ENCODE results near the gene TOPAZ1. TPM values are rescaled to one million over a fixed set of nuclear protein-coding genes. Genes with fewer than 3 reads are reported as not detected.
A peak's percentile ranks its signal among the peaks of the same experiment; 100 is the strongest.

Gene TOPAZ1
- total RNA-seq, 1 donor from 2014 or later, result not detected

GRCh38 chr3:44326019-44326418, 84.3 kb downstream of the TOPAZ1 start:
- Mint-ChIP-seq H3K4me1 (ENCODE audit: unreplicated experiment) (no peaks in the 10 kb centered on the region), H3K4me3 (no peak overlapping the region), H3K27ac (no peak overlapping the region), H3K27me3 (peaks cover 8% of the 10 kb centered on the region), H3K9me3 (no peaks in the 10 kb centered on the region), H3K36me3 (no peaks in the 10 kb centered on the region)
- DNase-seq (ENCODE audit: extremely low spot score, unreplicated experiment), result no peak
- TF ChIP-seq, protein P1, sequence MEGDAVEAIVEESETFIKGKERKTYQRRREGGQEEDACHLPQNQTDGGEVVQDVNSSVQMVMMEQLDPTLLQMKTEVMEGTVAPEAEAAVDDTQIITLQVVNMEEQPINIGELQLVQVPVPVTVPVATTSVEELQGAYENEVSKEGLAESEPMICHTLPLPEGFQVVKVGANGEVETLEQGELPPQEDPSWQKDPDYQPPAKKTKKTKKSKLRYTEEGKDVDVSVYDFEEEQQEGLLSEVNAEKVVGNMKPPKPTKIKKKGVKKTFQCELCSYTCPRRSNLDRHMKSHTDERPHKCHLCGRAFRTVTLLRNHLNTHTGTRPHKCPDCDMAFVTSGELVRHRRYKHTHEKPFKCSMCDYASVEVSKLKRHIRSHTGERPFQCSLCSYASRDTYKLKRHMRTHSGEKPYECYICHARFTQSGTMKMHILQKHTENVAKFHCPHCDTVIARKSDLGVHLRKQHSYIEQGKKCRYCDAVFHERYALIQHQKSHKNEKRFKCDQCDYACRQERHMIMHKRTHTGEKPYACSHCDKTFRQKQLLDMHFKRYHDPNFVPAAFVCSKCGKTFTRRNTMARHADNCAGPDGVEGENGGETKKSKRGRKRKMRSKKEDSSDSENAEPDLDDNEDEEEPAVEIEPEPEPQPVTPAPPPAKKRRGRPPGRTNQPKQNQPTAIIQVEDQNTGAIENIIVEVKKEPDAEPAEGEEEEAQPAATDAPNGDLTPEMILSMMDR (conservative IDR thresholded peaks at IDR 0.05), result no peak

DNA sequence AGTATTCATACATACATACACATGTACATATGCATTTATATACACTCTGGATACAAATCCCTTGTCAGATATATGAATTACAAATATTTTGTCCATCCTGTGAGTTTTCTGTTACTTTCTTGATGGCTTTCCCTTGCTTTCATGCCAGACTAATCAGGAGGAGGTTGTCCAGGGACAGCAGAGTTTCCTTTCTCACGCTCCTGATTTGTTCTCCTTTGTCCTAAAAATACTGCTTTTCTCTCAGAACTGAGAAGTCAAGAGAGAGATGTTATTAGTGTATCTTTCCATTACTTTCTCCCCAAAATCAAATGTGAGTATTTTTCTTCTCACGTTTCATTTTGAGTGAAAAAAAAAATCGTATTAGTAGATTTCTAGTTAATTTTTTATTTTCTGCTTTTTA, 84.8 kb downstream of the TOPAZ1 start:
- H3K27ac Mint-ChIP-seq, result no peak overlapping the region
- H3K27me3 Mint-ChIP-seq, result peaks cover 8% of the 10 kb centered on the region
- no peak overlapping the region for H3K4me3 Mint-ChIP-seq
- no peak for DNase-seq (ENCODE audit: extremely low spot score, unreplicated experiment)
- no peaks in the 10 kb centered on the region for H3K4me1 Mint-ChIP-seq (ENCODE audit: unreplicated experiment)
- no peaks in the 10 kb centered on the region for H3K36me3 Mint-ChIP-seq
- H3K9me3 Mint-ChIP-seq, result no peaks in the 10 kb centered on the region
- TF ChIP-seq, protein P1 (conservative IDR thresholded peaks at IDR 0.05), result no peak

DNA sequence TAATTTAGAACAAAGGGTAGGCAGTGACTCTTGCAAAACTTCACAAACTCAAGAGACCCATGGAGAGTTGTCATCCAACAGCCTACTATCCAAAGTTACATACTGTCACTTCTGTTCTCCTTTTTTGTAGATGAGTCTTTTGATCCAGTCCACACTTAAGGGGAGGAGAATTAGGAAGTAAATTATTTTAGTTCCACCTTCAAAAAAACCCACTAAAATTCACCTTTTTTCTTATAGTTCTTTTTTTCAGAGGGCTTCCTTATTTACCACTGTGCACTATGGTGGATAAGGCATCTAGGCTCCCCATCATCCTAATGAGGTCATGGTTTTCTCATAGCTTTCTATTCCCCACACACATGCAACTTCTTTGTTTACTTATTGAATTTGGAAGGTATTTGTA, 88.3 kb downstream of the TOPAZ1 start:
- H3K27ac Mint-ChIP-seq, result no peak overlapping the region
- TF ChIP-seq, protein P1 (conservative IDR thresholded peaks at IDR 0.05), result no peak
- H3K36me3 Mint-ChIP-seq, result no peaks in the 10 kb centered on the region
- peaks cover 8% of the 10 kb centered on the region for H3K27me3 Mint-ChIP-seq
- DNase-seq (ENCODE audit: extremely low spot score, unreplicated experiment), result no peak
- no peaks in the 10 kb centered on the region for H3K4me1 Mint-ChIP-seq (ENCODE audit: unreplicated experiment)
- no peaks in the 10 kb centered on the region for H3K9me3 Mint-ChIP-seq
- H3K4me3 Mint-ChIP-seq, result no peak overlapping the region

DNA sequence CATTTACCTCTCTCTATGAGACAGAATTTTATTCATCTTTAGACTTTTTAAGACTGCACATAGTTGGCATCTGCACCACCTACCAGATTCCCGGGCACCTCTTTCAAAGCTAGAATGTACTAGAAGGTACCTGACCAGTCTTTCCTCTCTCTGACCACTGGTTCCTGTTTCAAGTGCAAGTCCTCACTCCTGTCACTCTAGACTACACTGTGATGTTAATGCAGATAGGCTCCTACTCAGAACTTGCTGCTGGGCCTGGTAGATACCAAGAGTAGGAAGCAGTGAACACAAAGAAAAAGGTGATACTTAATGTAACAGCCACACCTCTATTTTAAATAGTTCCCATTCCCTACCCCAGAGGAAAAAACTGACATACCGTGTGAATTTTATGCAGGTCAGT, 88.8 kb downstream of the TOPAZ1 start:
- H3K27ac Mint-ChIP-seq, result no peak overlapping the region
- no peak for DNase-seq (ENCODE audit: extremely low spot score, unreplicated experiment)
- H3K4me3 Mint-ChIP-seq, result no peak overlapping the region
- TF ChIP-seq, protein P1 (conservative IDR thresholded peaks at IDR 0.05), result no peak
- H3K36me3 Mint-ChIP-seq, result no peaks in the 10 kb centered on the region
- peaks cover 8% of the 10 kb centered on the region for H3K27me3 Mint-ChIP-seq
- H3K9me3 Mint-ChIP-seq, result no peaks in the 10 kb centered on the region
- no peaks in the 10 kb centered on the region for H3K4me1 Mint-ChIP-seq (ENCODE audit: unreplicated experiment)

DNA sequence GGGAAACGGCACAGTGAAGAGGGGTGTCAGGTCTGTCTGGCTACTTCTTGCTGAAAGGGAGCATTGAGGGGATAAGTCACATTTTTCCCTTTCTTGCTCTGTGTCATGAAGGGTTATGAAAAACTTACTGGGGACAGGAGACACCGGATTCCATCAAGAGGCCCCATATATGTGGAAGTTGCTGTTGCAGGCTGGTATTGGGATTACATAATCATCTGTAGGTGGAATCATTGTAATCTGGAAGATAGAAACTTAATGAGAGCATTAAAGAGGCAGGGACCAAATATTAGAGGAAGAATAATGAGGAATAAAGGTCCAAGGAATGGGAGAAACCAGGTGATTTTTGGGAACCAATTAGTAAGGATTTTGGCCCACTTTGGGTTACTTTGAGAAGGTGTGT, 92.6 kb downstream of the TOPAZ1 start:
- Mint-ChIP-seq H3K27ac (no peak overlapping the region), H3K9me3 (no peaks in the 10 kb centered on the region), H3K4me1 (ENCODE audit: unreplicated experiment) (peaks cover 5% of the 10 kb centered on the region), H3K4me3 (no peak overlapping the region), H3K27me3 (peaks cover 8% of the 10 kb centered on the region), H3K36me3 (no peaks in the 10 kb centered on the region)
- TF ChIP-seq, protein P1 (conservative IDR thresholded peaks at IDR 0.05), result no peak
- DNase-seq (ENCODE audit: extremely low spot score, unreplicated experiment), result no peak

DNA sequence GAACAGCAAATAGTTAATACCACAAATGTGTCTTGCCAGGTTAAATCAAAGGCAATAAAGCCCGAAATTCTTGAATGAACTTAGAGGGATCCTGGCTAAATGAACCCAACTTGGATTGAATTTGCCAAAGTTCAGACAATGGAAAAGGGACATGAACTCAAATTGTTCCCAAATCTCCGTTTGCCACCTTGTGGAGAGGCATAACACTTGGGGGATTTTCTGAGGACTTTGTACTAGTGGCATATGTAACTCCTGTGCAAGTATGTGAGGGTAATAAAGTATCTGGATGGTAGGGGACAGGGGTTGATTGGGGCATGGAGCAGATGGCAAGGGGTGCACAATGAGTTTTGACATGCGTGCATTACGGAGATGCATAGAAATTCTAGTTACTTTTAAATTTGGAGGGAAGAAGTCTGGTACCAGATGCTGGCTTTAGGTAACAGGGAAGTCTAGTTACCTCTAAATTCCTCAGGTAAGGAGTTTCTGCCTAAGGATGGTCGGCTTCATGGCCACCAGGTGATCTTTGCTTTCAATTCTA, 95.6 kb downstream of the TOPAZ1 start:
- Mint-ChIP-seq H3K27ac (peak overlapping the region; percentile 94), H3K4me1 (ENCODE audit: unreplicated experiment) (peaks cover 18% of the 10 kb centered on the region), H3K4me3 (peak overlapping the region; percentile 94), H3K36me3 (peaks cover 4% of the 10 kb centered on the region), H3K9me3 (no peaks in the 10 kb centered on the region), H3K27me3 (peaks cover 8% of the 10 kb centered on the region)
- TF ChIP-seq, protein P1 (conservative IDR thresholded peaks at IDR 0.05), result peak; percentile 42
- DNase-seq (ENCODE audit: extremely low spot score, unreplicated experiment), result no peak

Measured in type B pancreatic cell (in vitro differentiated cells).